GM18502 (cell line): ENCODE results near the gene PINK1.

Experiments
- ATAC-seq: cut with Tn5 transposase; IDR thresholded peaks from one replicate; pipeline ENCODE4 v1.9.1; 2021; ENCODE audit warnings: mild to moderate bottlenecking; ENCODE audit not compliant: unreplicated experiment, poor library complexity

PINK1 gene

DNA sequence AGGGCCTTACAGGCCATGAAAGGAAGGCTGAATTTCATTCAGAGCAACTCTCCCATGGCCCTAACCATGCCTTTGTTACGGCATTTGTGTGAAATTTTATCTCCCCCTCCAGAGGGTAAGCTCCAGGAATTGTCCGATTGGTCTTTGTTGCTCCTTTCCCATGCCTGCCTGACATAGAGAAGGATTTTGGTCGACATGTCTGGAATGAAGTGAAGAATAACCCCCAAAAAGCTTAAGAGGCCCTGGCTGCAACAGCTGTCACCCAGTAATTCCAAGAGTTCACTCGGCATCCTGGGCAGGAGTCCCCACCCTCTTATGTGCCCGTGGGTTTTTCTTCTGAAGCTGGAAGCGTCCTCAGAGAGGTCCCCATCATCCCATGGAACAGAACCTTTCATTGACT lies 23.7 kb upstream of the PINK1 start:
- ATAC-seq, result no peak

DNA sequence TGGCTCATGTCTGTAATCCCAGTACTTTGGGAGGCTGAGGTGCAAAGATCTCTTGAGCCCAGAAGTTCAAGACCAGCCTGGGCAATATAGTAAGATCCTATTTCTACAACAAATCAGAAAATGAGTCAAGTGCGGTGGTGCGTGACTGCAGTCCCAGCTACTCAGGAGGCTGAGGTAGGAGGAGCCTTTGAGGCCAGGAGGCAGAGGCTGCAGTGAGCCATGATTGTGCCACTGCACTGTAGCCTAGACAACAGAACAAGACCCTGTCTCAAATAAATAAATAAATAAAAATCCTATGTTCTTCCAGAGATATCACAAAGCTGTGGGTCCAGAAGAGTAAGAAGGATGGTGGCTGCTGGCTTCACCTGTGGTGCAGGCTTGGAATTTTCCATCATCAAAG lies 22.3 kb upstream of the PINK1 start:
- ATAC-seq, result no peak

DNA sequence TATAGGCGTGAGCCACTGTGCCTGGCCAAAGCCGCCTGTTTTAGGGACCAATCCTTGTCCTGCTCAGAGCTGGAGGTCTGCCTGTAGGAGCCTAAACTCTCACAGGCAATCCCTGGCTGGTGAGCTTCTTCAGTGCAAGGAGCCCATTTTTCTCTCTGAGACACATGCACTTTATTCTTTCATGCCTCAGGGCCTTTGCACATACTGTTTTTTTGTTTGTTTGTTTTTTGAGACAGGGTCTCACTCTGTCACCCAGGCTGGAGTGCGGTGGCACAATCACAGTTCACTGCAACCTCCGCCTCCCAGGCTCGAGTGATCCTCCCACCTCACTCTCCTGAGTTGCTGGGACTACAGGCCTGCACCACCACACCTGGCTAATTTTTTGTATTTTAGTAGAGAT lies 21.6 kb upstream of the PINK1 start:
- ATAC-seq, result no peak

DNA sequence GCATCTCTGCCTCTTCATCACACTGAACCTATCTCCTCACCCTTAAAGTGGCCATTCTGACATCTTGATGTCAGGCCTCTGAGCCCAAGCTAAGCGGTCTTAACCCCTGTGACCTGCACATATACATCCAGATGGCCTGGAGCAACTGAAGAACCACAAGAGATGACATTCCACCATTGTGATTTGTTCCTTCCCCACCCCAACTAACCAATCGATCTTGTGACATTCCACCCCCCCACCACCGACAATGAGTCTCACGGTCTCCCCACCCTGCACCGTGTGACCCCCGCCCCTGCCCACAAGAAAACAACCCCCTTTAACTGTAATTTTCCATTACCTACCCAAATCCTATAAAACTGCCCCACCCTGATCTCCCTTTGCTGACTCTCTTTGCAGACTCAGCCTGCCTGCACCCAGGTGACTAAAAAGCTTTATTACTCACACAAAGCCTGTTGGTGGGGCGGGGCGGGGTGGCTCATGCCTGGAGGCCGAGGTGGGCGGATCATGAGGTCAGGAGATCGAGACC lies 21.0 kb upstream of the PINK1 start:
- ATAC-seq, result no peak

DNA sequence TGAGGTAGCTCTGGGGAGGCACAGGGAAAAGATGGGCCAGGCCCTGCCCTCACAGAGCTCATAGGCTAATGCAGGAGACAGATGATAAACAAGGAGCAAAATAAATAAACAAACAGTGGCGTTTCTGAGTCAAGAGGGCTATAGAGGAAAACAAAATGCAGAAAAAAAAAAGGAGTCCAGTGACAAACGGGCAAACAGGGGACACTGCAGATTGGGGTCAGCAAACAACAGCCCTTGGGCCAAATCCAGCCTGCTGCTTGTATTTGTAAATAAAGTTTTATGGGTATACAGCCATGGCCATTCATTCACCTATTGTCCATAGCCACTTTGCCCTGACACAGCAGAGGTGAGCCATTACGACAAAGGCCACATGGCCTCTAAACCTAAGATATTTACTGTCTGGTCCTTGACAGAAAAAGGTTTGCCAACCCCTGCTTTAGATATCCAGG lies 19.1 kb upstream of the PINK1 start:
- no peak for ATAC-seq

DNA sequence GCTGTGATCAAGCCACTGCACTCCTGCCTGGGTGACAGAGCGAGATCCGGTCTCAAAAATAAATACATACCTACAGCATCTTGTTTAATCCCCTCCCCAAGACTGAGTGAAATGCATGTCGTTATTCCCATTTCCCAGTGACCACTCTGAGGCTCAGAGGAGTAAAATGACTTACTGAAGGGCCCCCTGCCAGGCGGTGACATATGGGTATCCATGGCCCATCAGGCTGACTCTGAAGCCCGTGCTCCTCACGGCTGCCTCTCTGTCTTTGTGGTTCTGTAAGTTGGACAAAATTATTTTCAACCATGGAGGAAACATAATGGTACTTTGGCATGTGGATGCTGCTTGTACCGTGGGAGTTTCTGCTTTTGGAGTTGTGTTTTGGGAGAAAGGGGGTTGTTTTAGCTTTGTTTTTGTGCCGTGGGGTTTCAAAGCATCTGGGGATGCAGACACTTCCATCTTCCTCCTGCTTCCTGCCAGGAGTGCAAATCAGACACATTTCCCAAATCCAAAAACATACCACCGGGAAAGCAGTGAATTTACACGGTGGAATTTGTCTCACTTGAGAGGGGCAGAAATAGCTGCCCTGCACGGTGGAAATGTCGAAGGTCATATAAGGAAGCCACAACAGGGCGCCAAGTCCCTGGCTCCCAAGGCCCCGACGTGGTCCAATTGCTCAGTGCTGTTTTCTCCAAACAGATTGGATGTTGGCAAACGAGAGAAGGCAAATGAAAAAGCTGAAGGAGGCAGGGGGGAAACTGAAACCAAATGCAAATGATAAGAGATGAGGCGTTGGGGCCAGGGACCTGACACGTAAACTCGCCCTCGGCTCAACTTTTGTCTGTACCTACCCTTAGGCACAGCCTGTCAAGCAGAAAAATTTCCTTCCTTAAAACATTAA lies 17.1 kb upstream of the PINK1 start:
- no peak for ATAC-seq

DNA sequence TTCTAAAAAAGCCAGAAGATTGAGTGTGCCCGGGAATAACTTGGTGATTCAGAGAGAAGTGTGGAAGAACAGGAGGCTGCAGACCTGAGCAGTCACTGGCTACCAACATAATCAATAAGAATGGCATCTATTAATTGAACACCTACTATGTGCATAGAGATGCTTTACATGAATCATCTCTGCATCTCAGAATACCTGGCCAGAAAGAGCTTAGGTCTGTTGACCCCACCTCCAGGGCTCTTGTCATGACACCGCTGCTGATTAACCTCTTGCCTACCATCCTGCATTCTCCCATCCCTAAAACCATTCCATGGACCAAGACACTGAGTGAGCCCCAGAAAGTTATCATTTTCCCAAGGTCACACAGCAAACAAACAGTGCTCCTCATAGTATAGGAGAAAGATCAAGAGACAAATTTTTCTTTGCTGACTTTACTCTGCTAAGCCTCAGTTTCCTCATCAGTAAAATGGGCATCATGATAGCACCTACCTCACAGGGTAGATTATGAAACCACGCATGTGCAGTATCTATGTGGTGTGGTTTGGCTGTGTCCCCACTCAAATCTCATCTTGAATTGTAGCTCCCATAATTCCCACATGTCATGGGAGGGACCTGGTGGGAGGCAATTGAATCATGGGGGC lies 16.3 kb upstream of the PINK1 start:
- ATAC-seq, result no peak

DNA sequence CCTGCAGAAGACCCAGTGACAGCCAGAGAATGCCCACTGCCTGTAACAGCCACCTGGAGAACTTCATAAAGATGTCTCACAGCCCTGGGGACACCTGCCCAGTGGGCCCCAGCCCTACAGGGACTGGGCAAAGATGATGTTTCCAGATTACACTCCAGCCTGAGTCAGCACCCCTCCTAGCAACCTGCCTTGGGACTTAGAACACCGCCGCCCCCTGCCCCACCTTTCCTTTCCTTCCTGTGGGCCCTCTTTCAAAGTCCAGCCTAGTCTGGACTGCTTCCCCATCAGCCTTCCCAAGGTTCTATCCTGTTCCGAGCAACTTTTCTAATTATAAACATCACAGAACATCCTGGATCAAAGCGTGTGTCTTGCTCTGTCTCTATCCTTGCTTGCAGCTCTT lies 14.7 kb upstream of the PINK1 start:
- no peak for ATAC-seq

DNA sequence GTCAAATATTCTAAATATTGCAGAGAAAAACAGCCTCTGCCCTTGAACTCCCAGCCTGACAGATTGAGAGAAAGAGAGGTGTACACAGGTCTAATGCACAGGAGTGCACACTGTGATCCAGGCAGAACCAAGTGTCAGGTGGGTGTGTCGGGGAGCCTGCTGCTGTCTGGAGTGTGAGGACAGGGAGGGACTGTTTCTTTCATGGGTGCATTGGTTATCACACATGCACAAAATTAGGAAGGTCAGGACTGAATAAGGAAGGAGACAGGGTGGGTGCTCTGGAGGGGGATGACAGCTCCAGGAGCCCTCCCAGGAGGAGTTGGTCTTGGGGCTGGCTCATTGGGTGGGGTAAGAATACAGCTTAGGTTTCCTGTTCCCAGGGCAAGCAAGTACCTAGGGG lies 13.3 kb upstream of the PINK1 start:
- no peak for ATAC-seq

DNA sequence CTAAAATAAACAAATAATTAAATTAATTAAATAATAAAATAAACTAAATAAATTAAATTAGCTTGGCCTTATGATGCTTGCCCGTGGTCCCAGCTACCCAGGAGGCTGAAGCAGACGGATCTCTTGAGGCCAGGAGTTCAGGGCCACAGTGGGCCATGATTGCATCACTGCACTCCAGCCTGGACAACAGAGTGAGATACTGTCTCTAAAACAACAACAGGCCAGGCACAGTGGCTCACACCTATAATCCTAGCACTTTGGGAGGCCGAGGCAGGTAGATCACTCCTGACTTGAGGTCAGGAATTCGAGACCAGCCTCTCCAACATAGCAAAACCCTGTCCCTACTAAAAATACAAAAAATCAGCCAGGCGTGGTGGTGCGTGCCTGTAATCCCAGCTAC lies 12.2 kb upstream of the PINK1 start:
- no peak for ATAC-seq

DNA sequence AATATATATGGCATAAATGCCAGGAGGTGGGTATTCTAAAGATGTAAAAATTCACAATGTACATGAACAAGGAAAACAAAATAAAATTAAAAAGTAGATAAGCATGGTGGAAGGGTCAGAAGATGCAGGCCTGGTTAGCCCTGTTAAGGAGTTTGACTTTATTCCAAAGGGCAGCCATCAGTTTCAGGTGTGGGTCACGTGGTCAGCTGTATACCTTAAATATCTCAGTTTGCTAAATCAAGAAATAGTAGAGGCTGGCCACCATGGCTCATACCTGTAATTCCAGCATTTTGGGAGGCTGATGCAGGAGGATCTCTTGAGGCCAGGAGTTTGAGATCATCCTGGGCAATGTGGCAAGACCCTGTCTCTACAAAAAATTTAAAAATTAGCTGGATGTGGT lies 8.5 kb upstream of the PINK1 start:
- no peak for ATAC-seq

DNA sequence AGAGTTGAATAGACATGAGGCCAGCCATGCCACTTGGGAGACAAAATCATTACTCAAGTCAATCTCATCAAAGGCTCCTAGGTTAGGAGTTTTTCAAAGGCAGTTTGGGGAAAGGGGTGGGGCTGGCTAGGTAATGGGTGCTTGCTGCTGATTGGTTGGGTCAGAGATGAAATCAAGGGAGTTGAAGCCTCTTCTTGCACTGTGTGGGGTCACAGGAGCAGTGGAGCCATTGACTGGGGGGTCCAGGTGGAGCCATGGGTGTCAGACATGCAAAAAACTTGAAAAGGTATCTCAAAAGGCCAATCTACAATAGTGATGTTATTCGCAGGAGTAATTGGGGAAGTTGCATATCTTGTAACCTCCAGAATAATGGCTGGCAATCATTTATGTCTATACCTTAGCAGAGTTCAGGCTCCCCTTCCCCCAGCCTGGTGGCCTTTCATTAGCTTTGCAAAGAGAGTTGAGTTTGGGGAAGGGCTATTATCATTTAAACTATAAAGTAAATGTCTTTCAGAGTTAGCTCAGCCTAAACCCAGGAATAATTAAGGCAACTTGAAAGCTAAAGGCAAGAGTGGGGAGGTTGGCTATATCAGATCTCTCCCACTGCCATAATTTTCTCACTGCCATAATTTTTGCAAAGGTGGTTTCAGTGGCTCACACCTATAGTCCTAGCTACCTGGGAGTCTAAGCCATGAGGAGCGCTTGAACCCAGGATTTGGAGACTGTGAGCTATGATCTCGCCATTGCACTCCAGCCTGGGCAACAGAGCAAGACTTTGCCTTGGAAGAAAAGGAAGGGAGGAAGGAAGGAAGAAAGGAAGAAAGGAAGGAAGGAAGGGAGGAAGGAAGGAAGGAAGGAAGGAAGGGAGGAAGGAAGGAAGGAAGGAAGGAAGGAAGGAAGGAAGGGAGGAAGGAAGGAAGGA lies 7.8 kb upstream of the PINK1 start:
- ATAC-seq, result no peak

DNA sequence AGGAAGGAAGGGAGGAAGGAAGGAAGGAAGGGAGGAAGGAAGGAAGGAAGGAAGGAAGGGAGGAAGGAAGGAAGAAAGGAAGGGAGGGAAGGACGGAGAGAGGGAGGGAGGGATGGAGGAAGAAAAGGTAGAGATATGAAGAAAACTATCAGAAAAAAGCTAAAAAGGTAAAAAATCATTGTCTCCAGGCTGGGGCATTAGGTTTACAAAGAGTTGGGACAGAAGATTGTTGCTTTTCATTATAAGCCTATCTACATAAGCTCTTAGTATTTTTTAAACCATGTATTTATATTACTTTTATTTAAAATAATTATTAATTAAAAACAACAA lies 7.2 kb upstream of the PINK1 start:
- no peak for ATAC-seq

DNA sequence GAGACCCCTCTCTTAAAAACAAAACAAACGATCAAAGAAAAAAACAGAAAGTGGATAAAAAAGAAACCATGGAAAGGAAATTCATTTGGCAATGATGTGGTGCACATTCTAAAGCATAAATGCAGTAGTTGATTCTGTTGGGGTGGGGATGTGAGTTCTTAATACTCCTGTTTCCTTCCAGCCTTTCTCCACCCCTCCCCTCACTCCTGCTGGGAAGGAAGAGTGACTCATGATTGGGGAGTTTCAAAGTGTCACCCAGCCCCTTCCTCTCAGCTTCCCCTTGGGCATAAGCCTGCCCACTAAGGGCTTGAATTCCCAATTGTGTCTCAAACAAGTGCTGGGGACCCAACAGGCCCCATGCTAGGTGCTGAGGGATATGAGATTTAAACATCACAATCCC lies 6.7 kb upstream of the PINK1 start:
- ATAC-seq, result no peak

DNA sequence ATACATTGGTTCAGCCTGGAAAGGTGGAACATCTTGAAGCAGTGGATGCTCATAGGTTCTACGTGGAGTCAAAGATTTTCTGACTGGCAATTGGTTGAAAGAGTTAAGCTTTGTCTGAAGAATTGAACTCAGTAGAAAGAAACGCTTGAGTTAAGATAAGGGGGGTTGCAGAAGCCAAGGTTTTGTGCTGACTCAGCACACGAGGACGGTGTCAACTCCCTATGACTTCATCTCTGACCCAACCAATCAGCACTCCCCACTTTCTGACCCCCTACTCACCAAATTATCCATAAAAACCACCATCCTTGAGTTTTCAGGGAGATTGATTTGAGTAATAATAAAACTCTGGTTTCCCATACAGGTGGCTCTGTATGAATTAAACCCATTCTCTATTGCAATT lies 2.5 kb upstream of the PINK1 start:
- no peak for ATAC-seq

DNA sequence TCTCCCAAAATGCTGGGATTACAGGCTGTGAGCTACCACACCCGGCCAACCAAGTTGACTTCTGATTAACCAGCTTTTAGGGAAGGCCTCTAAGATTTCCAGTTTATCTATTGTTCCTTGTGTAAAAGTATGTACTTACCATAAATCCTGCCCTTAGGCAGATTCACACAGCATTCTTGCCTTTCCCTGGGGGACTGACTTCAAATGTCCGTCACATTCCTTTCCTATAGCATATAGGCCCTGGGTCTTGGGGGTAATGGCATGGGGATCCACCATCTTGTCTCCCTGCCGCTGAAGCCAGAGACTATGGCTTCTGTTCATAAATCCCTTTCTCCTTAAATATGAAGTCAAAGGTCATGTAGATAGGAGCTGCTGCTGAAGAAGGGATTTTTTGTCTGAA lies 872 bp upstream of the PINK1 start:
- no peak for ATAC-seq

DNA sequence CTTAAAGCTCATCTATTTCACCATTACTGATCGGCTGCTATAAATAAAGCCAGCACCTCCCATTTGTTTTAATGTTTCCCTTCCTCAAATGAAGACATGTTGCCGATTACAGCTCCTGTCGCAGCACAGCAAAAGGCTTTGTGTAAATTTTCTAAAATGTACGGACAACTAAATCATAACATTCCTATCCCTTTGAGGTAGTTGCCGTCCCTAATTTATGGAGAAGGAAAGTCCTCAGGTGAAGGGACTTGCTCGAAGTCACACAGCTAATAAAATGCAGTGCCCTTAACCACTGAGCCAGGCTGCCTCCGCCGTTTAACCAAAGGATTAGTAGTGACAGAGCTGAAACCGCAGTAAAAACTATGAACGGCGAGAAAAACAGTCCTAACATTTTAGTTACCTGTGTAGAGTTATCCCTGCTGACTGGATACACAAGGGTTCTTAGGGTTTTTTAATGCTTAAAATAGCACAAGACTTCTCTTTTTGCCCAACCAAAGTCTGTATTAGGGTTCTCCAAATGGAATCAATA lies 871 bp downstream of the PINK1 start:
- ATAC-seq, result no peak

DNA sequence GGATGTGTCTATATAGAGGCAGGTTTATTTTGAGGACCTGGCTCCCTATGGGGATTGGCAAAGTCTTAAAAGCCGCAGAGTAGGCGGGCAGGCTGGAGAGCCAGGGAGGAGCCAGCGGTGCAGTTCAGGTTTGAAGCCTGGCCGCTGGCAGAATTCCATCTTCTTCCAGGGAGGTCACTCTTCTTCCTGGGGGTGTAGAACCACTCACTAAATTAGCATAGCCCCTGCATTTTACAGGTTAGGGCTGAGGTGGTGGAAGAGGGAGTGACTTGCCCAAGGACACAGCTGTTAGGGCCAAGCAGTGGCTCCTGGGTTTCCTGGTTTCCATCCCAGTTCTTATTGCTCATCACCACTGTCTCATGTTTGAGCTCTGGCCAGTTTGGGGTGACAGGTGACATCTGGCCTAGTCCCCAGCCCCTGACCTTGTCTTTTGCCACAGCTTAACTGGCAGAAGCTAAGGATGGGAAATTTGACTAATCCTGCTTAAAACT lies 1.4 kb downstream of the PINK1 start:
- ATAC-seq, result no peak

DNA sequence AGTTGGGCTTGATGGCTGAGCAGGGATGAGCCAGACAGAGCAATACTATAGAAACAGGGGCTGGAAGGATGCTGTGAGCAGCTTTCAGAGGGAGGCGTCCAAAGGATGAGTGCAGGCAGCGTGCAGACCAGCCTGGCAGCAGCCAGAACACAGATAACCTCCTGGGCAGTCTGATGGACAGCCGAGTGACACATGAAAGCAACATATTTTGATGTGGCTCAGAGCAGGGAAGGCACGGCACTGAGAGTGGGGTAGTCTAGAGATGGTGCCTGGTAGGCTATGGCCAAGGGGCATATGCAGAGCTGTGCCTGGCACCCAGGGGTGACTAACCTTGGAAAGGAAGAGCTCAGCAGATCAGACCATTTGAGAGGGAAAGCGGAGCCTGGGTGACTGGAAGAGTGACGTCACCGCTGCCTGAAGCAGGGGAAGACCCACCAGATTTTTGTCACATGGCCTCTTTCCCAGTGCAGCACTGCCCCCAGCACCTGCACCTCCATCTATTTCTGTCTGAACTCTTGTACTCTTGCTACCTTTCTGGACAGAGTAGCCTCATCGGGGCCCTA lies 3.6 kb downstream of the PINK1 start:
- ATAC-seq, result no peak

DNA sequence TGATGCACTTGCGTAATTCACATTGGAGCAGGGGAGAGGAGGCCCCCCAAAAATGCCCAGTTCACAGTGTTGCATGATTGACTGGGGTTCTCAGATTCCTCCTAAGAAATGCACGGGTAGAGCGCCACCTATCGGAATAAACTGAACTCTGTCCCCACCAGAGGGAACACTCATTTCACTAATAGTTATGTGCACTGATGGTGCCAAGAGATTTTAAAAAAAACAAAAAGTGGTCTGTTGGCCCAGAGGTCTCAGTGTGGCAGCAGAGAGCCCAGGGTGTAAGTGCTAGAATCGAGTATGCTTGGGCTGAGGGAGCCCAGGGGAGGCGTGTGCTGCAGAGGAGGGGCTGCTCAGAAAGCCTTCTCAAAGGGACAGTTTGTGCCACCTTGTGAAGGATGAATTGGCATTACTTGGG lies 6.9 kb downstream of the PINK1 start:
- no peak for ATAC-seq
